ENCODE data around the gene LRP2BP.
A peak's percentile ranks its signal among the peaks of the same experiment; 100 is the strongest.

The LRP2BP gene

DNA sequence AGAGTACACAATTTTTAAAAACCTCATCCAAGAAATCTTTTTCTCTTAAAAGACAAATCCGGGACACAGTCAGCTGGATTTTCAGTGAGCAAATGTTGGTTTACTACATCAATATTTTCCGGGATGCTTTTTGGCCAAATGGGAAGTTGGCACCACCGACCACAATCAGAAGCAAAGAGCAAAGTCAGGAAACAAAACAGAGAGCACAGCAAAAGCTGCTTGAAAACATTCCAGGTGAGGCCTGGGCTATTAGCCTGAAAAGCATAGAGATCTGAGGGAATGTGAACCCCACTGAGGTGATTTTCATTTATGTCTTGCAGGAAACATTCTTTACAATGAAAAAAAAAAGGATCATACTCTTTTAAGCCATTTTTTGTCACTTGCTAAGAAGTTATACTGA, 33.9 kb downstream of the LRP2BP start:
- TF ChIP-seq EZH2 (optimal IDR thresholded peaks at IDR 0.05; ENCODE audit: low read depth, low read length) = no peak
- TF ChIP-seq EZH2phosphoT487 (IDR thresholded peaks at IDR 0.05; ENCODE audit: low read length) = no peak
- TF ChIP-seq CTCF (IDR thresholded peaks at IDR 0.05; ENCODE audit: low read length) = no peak
- no peak for DNase-seq
- Histone ChIP-seq H3K4me2 (ENCODE audit: low read depth, low read length) (peak overlapping the region; percentile 75; the same call in 1 of the 2 replicates), H3K4me1 (ENCODE audit: low read length) (peaks cover 29% of the 10 kb centered on the region), H3K4me3 (ENCODE audit: low read length) (no peak overlapping the region), H3K36me3 (replicated peaks; ENCODE audit: insufficient read depth, low read length) (no peaks in the 10 kb centered on the region; the same call in 1 of the 2 replicates), H3K9me2 (replicated peaks; ENCODE audit: insufficient read depth, low read length) (no peaks in the 10 kb centered on the region), H3K27me3 (replicated peaks; ENCODE audit: insufficient read depth, low read length) (no peaks in the 10 kb centered on the region), H3K9me3 (replicated peaks; ENCODE audit: insufficient read depth, low read length) (no peaks in the 10 kb centered on the region), H3K9ac (ENCODE audit: low read length) (peak overlapping the region; percentile 59), H4K20me1 (ENCODE audit: insufficient read depth, low read length) (no peaks in the 10 kb centered on the region), H2AFZ (ENCODE audit: low read length) (no peak overlapping the region), H3F3A (ENCODE audit: insufficient read depth, low read length) (peaks cover 23% of the 10 kb centered on the region), H3K27ac (ENCODE audit: low read length) (peak overlapping the region; percentile 91), H3K79me2 (ENCODE audit: low read length) (no peaks in the 10 kb centered on the region)

DNA sequence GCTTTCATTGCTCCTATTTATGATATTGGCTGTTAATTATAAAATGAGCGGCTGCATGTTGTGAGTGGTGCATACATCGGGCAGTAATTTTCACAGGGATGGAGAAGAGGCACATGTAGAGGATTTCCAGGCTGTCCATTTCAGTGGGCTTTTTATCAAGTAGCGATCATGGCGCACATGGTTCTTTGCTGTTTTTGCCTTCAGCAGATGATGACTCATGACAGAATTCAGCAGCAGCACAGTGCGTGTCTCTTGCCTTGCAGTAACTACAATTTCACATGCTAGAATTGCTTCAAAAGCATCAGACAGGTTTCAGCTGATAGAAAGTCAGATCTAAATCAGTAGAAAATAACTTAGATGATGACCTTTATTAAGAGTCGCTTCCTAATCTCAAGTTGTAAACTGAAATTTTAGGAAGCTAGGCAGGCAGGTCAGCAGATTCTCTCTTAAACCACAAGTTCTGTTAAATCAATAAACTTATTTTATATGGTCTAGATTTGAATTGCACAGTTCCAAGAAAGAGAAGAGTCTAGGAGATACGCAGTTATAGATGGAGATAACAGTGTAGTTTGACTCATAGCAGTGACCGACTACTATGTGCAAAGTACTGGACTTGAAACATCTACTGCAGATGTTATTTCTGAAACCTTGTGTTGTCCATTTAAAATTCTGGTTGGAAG, 35.8 kb downstream of the LRP2BP start:
- H3K27ac ChIP-seq (ENCODE audit: low read length) = no peak overlapping the region
- no peak overlapping the region for H3K9ac ChIP-seq (ENCODE audit: low read length)
- H3K4me3 ChIP-seq (ENCODE audit: low read length) = no peak overlapping the region
- no peak for DNase-seq
- no peaks in the 10 kb centered on the region for H3K9me3 ChIP-seq (replicated peaks; ENCODE audit: insufficient read depth, low read length)
- H3K9me2 ChIP-seq (replicated peaks; ENCODE audit: insufficient read depth, low read length) = no peaks in the 10 kb centered on the region
- H2AFZ ChIP-seq (ENCODE audit: low read length) = no peak overlapping the region
- H3K36me3 ChIP-seq (replicated peaks; ENCODE audit: insufficient read depth, low read length) = no peaks in the 10 kb centered on the region; the same call in 1 of the 2 replicates
- H3K27me3 ChIP-seq (replicated peaks; ENCODE audit: insufficient read depth, low read length) = no peaks in the 10 kb centered on the region
- TF ChIP-seq EZH2phosphoT487 (IDR thresholded peaks at IDR 0.05; ENCODE audit: low read length) (no peak), CTCF (IDR thresholded peaks at IDR 0.05; ENCODE audit: low read length) (no peak), EZH2 (optimal IDR thresholded peaks at IDR 0.05; ENCODE audit: low read depth, low read length) (no peak)
- peaks cover 23% of the 10 kb centered on the region for H3F3A ChIP-seq (ENCODE audit: insufficient read depth, low read length)
- no peak overlapping the region for H3K4me2 ChIP-seq (ENCODE audit: low read depth, low read length)
- peaks cover 29% of the 10 kb centered on the region for H3K4me1 ChIP-seq (ENCODE audit: low read length)
- no peaks in the 10 kb centered on the region for H3K79me2 ChIP-seq (ENCODE audit: low read length)
- H4K20me1 ChIP-seq (ENCODE audit: insufficient read depth, low read length) = no peaks in the 10 kb centered on the region

- no peaks in the 10 kb centered on the region for H3K27me3 ChIP-seq (replicated peaks; ENCODE audit: insufficient read depth, low read length)
- H2AFZ ChIP-seq (ENCODE audit: low read length) = no peak overlapping the region
- H3K79me2 ChIP-seq (ENCODE audit: low read length) = no peaks in the 10 kb centered on the region
- peaks cover 23% of the 10 kb centered on the region for H3F3A ChIP-seq (ENCODE audit: insufficient read depth, low read length)
- H4K20me1 ChIP-seq (ENCODE audit: insufficient read depth, low read length) = no peaks in the 10 kb centered on the region
- no peaks in the 10 kb centered on the region for H3K9me2 ChIP-seq (replicated peaks; ENCODE audit: insufficient read depth, low read length)
- TF ChIP-seq EZH2phosphoT487 (IDR thresholded peaks at IDR 0.05; ENCODE audit: low read length) (no peak), CTCF (IDR thresholded peaks at IDR 0.05; ENCODE audit: low read length) (no peak), EZH2 (optimal IDR thresholded peaks at IDR 0.05; ENCODE audit: low read depth, low read length) (no peak)
- H3K4me3 ChIP-seq (ENCODE audit: low read length) = no peak overlapping the region
- no peaks in the 10 kb centered on the region for H3K9me3 ChIP-seq (replicated peaks; ENCODE audit: insufficient read depth, low read length)
- no peak overlapping the region for H3K4me2 ChIP-seq (ENCODE audit: low read depth, low read length)
- peaks cover 8% of the 10 kb centered on the region; the same call in 1 of the 2 replicates for H3K36me3 ChIP-seq (replicated peaks; ENCODE audit: insufficient read depth, low read length)
- no peak overlapping the region for H3K27ac ChIP-seq (ENCODE audit: low read length)
- no peak overlapping the region for H3K9ac ChIP-seq (ENCODE audit: low read length)
- peaks cover 29% of the 10 kb centered on the region for H3K4me1 ChIP-seq (ENCODE audit: low read length)
- DNase-seq = no peak
Measured at GRCh38 chr4:185358959-185359358, 36.8 kb downstream of the LRP2BP start.

All from MM.1S (cell line).